ENCODE results near the gene TBC1D22A.

The TBC1D22A gene

GRCh38 chr22:46753360-46753759, 9.1 kb upstream of the TBC1D22A start:
- DNase-seq (ENCODE audit: low read depth in 2 of 2): no peak

GRCh38 chr22:46753761-46754109, 8.7 kb upstream of the TBC1D22A start:
- DNase-seq (ENCODE audit: low read depth in 2 of 2): no peak

DNA sequence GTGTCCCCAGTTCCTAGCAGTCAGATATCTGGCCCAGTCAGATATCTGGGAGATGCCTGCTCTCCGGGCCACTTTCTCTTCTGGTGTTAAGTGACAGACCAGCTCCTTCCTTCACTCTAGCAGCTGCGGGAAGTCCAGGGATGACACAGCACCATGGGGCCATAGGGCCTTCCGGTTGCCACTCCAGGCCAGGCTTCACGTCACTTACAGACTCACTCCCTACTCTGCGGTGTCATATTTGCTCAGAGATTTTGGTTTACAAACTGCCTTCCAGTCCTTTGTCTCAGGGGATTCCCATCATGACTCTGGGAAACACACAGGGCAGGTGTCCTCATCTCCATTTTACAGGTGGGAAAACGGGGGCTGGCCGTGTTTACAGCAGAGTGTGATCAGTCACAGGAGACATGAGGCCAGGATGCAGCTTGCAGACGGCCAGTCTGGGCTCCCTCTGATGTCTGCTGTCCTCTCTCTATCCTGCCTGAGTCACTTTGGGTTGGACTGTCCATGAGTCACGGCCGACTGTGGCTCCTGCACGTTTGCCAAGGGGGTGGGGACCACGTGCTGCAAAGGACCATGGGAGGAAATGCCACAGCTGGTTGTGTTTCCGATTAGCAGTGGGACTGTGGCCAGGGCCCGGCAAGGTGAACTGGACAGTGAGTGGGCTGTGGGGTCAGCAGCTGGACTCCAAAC, 8.2 kb upstream of the TBC1D22A start:
- no peak for DNase-seq (ENCODE audit: low read depth in 2 of 2)

GRCh38 chr22:46754826-46755225, 7.6 kb upstream of the TBC1D22A start:
- no peak for DNase-seq (ENCODE audit: low read depth in 2 of 2)

- DNase-seq (ENCODE audit: low read depth in 2 of 2): no peak
Observed at GRCh38 chr22:46755525-46755924, 6.9 kb upstream of the TBC1D22A start.

DNA sequence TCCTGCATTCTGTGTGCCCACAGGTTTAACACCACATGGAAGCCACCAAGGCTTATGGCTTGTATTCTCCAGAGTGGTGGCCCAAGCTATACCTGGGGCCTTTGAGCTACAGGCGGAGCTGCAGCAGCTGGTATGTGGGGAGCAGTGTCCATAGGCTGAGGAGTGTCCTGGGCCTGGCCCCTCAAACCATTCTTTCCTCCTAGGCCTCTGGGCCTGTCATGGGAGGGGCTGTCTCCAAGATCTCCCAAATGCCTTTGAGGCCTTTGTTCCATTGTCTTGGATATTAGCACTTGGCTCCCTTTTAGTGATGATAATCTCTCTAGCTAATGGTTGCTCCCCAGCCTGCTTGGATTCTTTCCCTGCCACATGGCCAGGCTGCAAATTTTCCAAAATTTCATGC, 6.4 kb upstream of the TBC1D22A start:
- no peak for DNase-seq (ENCODE audit: low read depth in 2 of 2)

GRCh38 chr22:46757104-46757503, 5.3 kb upstream of the TBC1D22A start:
- no peak for DNase-seq (ENCODE audit: low read depth in 2 of 2)

DNA sequence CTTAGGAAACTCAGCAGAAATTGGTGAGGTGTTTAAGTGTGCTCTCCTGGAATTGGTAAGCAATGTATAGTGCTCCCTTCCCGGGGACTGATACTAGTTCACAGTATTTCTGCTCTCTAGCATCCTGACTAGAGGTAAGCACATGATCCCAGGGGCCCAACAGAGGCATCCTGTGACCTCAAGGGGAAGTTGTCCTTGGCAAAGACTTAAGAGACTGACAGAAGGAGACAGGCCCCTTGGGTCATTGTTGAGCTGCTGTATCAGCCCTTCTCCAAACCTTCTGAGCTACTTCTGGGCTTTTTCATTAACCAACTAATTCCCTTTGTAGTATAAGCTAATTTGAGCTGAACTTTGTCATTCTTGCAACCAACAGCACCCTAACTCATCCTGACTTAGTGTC, 4.3 kb upstream of the TBC1D22A start:
- no peak for DNase-seq (ENCODE audit: low read depth in 2 of 2)

- DNase-seq (ENCODE audit: low read depth in 2 of 2): no peak
Observed at GRCh38 chr22:46758867-46759290, 3.6 kb upstream of the TBC1D22A start.

DNA sequence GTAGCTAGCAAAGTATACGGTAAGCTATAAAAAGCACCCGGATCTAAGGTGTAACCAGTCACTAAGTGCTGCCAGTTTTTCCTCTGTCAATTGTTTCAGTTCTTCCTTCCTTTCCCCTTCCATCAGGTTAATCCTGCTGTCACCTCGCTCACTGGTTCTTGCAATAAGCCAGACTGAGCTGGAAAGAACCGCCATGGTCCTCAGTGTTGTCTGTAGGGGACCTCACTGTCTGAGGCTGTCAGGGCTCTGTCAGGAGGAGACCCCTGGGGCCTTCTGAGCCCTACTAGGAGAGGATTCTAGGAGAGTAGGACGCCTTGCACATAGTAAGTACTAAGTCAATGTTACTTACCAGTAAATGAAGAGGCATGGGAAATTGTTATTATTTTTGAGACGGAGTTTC, 1.4 kb upstream of the TBC1D22A start:
- DNase-seq (ENCODE audit: low read depth in 2 of 2): no peak

- no peak for DNase-seq (ENCODE audit: low read depth in 2 of 2)
Observed at GRCh38 chr22:46761539-46762237, 762 bp upstream of the TBC1D22A start.

DNA sequence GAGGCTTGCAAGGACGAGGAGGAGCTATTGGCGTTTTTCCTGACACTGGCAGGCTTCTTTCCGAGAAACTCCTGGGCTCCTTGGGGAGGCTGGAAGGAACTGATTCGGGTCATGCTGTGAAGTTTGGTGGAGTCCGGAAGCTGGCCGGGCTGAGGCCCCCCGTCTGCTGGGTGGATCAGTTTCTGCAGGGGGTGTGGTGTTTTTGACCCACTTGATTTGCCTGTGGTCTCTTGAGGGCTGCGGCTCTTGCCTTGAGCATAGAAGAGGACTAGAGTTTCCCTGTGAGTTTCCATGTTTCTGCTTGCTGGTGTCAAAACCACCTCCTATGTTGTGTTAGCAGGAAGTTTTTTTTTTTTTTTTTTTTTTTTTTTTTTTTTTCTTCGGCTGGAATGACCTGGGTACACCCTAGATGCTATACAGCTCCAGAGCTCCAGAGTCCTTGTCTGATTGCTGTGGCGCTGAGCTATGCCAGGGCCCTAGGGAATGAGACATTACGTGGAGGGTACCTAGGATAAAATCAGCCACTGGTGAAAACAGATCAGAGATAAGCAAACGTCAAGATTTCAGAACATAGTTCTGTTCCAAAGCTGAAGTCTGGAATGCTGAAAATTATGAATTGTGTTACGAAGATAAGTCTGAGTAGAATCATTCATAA, 728 bp downstream of the TBC1D22A start:
- DNase-seq (ENCODE audit: low read depth in 2 of 2): no peak

DNA sequence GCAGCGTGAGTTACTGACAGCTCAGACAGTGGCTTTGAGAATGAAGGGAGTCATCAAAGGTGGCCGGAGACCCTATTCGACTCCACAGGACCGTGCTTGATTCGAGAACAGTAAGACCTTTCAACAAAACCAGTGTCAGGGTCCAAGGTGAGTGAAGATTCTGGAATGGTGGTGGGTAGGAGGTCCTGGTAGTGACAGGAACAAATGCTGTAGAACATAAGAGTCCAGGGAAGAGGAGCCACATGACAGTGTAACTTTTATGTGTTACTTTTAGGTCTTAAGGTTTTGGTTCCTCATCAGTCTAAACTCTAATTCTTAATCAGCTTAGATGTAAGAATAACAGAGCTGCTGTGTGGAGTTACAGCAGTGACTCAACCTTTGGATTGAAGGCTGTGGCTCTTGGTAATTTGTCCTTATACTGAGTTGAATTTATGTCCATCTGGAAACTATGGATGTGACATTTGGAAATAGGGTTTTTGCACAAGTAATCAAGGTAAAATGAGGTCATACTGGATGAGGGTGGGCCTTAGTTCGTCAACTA, 1.8 kb downstream of the TBC1D22A start:
- no peak for DNase-seq (ENCODE audit: low read depth in 2 of 2)

DNA sequence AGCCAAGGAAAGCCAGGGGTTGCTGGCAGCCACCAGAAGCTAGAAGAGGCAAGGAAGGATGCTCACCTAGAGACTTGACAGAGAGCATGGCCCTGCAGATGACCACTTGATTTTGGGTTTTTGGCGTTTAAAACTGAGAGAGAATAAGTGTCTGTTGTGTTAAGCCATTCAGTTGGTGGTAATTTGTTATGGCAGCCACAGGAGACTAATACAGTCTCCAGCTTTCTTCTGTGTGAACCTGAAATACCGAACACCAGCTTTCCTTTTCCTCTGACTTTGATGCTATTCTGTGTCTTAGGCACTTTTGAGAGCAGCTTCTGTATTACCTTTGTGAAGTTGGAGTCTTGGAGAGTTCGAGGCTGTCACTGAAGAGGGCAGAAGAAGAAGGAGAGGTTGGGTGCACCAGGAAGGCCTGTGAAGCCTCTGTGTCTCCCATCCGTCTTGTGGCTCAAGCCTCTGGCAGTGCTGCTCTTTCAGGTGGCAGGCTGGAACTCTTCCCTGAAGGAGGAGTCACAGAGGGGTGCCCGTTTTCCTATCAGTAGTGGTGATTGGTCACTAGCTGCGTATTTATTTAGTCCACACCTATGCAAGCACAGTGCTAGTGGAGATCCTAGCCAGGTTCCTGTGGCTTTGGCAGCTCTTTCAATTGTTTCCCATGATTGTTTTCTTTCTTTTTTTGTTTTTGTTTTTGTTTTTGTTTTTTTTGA, 2.5 kb downstream of the TBC1D22A start:
- no peak for DNase-seq (ENCODE audit: low read depth in 2 of 2)

- no peak for DNase-seq (ENCODE audit: low read depth in 2 of 2)
Observed at GRCh38 chr22:46766611-46767010, 4.2 kb downstream of the TBC1D22A start.

DNA sequence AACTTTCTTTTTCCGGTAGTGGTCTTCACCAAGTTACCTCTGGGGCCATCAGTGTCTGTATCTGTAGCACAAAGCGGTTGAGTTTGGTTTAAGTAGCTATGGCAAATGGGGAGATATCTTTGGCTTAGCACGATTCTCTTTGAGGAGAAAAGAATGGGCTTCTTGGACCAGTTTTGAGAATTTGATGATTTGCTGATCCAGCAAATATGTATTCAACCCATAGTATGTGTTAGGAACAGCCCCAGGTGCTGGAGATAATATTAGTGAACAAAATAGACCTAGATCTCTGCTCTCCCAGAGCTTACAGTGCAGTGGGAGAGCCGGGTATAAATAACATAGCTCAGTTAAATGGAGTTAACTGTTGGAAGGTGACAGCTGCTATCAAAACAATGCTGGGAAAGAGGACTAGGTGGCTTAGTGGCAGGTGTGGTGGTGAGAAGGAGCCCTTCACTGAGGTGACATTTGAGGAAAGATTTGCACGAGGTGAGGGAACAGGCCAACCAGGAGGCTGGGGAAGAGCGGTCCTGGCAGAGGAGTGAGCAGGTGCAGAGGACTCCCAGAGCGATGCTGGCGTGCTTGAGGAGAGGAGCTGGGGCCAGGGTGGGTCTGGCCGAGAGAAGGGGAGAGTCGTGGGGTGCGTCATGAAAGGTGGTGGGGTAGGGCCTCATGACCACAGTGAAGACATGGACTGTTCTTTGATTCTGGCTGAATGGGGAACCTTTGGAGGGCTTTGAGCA, 5.0 kb downstream of the TBC1D22A start:
- no peak for DNase-seq (ENCODE audit: low read depth in 2 of 2)

DNA sequence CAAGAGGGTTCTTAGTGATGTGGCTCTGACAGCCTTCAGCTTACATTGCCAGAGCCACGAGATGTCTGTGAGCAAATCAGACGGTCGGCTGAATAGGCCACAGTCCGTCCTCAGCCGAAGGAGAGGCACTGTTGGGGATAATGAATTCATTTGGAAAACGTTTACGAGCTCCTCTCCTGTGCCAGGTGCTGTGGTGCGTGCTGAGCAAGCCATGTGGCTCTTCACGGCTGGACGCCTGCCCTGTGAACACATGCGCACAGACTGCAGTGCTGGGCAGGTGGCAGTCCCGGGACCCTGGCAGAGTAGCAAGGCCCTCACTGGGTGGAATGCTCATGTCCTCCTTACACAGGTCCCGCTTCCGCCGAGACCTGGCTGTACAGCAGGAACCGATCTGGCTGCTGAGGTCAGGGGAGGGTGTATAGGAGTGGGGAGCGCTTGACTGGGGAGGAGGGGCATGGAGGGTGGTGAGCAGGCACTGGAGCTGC, 6.8 kb downstream of the TBC1D22A start:
- DNase-seq (ENCODE audit: low read depth in 2 of 2): no peak

DNA sequence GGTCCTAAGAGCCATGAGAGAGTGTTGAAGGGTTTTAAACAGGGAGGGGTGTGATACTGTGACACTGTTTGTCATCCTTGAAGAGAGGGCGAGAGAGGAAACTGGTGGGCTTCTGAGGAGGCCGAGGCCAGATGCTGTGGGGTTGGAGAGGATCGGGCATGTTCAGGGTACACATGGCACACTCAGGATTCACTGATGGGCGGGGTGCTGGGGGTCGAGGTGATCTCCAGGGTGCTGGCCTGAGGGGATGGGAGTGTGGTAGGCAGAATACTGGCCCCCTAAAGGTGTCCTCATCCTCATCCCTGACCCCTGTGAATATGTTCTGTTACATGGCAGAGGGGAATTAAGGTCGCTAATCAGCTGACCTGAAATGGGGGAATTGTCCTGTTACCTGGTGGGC, 7.3 kb downstream of the TBC1D22A start:
- no peak for DNase-seq (ENCODE audit: low read depth in 2 of 2)

DNA sequence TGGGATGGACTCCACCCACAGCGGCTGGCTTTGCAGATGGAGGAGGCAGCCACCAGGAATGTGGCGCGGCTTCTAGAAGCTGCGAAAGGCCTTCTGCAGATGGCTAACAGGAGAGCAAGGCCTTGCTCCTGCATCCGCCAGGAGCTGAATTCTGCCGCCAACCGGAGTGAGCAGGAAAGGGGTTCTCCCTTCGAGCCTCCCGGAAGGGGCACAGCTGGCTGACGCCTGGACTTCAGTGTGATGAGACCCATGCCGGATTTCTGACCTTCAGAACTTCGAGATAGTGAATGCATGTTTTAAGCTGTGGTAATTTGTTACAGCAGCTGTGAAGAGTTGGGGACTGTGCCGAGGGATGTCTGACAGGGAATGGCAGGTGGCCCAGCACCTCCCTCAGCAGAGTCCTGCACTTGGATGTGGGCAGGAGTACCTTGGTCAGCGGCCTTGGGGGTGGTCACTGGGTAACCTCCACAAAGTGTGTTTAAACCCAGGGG, 7.7 kb downstream of the TBC1D22A start:
- no peak for DNase-seq (ENCODE audit: low read depth in 2 of 2)

- DNase-seq (ENCODE audit: low read depth in 2 of 2): no peak
Observed at GRCh38 chr22:46770726-46771125, 8.3 kb downstream of the TBC1D22A start.

DNA sequence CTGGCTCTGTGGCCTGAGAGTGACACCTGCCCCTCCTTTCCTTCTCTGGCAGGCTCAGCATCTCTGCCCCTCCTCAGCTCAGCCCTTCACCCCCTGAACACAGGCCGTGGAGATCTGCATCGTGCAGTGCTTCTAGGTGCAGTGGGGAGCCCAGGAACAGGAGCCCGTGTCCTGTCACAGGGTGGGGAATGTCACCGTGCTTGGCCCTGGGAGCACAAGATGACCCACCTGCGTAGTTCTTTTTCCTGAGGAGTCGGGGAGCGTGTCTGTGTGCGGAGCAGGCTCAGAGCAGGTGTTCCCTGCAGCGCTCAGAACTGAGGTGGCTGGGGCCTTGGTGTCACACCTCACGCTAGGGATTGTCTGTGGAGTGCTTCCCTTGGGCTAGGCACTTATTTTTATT, 10.6 kb downstream of the TBC1D22A start:
- no peak for DNase-seq (ENCODE audit: low read depth in 2 of 2)
